NCI-H446 treated with DMSO at 0.1 percent for 48 hours (cell line): ENCODE results near the gene SGO2.
"Not testable (repeated sequence)": the region's sequence is repeated elsewhere in the genome, so short reads cannot be mapped to it uniquely, and the experiment has no call there.

Experiments used
- DNase-seq: peaks from one replicate; lab custom pipeline; 2025; lab: John Stamatoyannopoulos, UW

Gene SGO2

GRCh38 chr2:200624026-200624425 lies 98.0 kb downstream of the SGO2 start:
- no peak for DNase-seq

GRCh38 chr2:200624658-200625057 lies 98.7 kb downstream of the SGO2 start:
- DNase-seq, result no peak

GRCh38 chr2:200625282-200625681 lies 99.3 kb downstream of the SGO2 start:
- DNase-seq, result no peak

GRCh38 chr2:200625958-200626363 lies 100.0 kb downstream of the SGO2 start:
- no peak for DNase-seq

GRCh38 chr2:200627110-200627770 lies 101.2 kb downstream of the SGO2 start:
- DNase-seq, result no peak

GRCh38 chr2:200628461-200628860 lies 102.5 kb downstream of the SGO2 start:
- not testable (repeated sequence) for DNase-seq

GRCh38 chr2:200631287-200631686 lies 105.3 kb downstream of the SGO2 start:
- DNase-seq, result no peak
